ENCODE data around the gene AKIP1.

The AKIP1 gene

DNA sequence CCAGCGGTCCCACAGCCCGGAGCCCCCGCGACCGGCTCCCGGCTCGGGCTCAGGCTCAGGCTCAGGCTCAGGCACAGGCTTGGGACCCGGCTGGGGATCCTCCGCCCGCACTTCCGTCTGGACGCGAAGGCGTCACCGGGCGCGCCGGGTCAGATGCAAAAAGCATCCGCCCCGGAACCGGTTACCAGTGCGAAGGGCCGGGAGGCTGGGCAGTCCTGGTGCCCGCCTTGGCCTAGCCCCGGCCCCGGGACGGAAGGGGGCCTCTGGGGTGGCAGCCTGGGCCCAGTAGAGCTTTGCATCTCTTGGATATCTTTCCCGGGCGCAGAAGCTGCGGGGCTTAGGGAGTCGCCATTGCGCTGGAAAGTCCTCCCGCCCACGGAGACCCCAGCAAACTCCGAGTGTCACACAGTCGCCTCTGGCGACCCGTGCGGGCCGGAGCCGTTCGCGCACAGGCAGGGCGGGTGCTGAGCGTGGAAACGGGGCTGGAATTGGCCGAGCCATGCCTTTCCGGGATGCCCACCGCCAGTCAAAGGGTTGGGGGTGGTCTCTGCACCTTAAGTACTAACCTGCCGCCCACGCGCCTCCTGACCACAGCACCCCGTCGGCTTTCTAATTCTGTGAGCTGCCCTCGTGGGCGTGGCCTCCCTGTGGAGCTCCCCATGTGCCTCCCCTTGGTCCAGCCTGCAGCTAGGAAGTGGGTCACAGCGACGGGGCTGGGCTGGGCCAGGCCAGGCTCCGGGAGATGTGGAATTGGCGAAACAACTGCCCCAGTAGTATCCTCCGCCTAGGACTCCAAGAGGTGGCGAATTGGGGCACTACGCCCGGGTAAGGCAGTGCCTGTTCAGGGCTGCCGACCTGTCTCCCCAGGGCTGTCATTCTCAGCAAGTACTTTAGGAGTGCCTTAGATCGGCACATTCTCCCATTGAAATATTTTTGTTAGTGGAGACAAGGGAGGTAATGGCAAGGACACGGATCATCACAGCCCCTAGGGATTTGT lies 53.6 kb downstream of the AKIP1 start, which contains the start of gene TMEM9B:
Gene TMEM9B, minus strand, starts transcription at position 119 of the 997 bp plus-strand sequence. CDS start 129 bp downstream, outside the sequence.
- TF ChIP-seq, protein P1, sequence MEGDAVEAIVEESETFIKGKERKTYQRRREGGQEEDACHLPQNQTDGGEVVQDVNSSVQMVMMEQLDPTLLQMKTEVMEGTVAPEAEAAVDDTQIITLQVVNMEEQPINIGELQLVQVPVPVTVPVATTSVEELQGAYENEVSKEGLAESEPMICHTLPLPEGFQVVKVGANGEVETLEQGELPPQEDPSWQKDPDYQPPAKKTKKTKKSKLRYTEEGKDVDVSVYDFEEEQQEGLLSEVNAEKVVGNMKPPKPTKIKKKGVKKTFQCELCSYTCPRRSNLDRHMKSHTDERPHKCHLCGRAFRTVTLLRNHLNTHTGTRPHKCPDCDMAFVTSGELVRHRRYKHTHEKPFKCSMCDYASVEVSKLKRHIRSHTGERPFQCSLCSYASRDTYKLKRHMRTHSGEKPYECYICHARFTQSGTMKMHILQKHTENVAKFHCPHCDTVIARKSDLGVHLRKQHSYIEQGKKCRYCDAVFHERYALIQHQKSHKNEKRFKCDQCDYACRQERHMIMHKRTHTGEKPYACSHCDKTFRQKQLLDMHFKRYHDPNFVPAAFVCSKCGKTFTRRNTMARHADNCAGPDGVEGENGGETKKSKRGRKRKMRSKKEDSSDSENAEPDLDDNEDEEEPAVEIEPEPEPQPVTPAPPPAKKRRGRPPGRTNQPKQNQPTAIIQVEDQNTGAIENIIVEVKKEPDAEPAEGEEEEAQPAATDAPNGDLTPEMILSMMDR (IDR thresholded peaks at IDR 0.05), result no peak
- Histone ChIP-seq H3K36me3 (ENCODE audit: control insufficient read depth, insufficient read depth, low read length) (no peaks in the 10 kb centered on the region), H3K79me2 (peaks cover 4% of the 10 kb centered on the region), H3K9ac (peak within 1 kb of the TSS; percentile 61), H3K4me3 (ENCODE audit: low read depth, low read length) (peak within 1 kb of the TSS; percentile 75), H3K4me1 (no peaks in the 10 kb centered on the region), H2AFZ (peak within 1 kb of the TSS; percentile 91), H3K27me3 (ENCODE audit: control insufficient read depth, insufficient read depth, low read length) (no peaks in the 10 kb centered on the region), H3K4me2 (ENCODE audit: low read length) (peak within 1 kb of the TSS; percentile 85), H3K9me3 (ENCODE audit: control insufficient read depth, low read length) (no peaks in the 10 kb centered on the region), H3K27ac (peak within 1 kb of the TSS; percentile 95)

DNA sequence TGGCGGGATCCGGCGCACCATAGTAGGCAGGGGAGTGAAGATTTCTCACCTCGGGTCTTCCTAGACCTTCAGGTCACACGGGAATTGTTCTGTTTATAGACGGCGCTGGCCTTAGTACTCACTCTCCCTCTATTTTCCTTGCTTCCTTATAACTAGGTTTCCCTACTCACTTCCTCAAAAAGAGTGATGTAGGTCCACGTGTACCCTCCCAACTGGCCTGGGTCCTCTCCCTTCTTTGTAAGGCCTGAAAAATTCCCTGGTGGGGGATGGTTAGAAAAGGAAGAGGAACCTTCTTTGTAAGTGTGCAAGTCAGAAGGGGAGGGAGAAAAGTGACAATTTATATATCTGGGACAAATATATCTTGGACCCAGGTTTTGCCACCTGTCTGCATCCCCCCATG lies 56.2 kb downstream of the AKIP1 start:
- Histone ChIP-seq H3K4me3 (ENCODE audit: low read depth, low read length) (no peak overlapping the region), H3K36me3 (ENCODE audit: control insufficient read depth, insufficient read depth, low read length) (no peaks in the 10 kb centered on the region), H3K9ac (no peak overlapping the region), H3K9me3 (ENCODE audit: control insufficient read depth, low read length) (no peaks in the 10 kb centered on the region), H2AFZ (no peak overlapping the region), H3K4me1 (no peaks in the 10 kb centered on the region), H3K27me3 (ENCODE audit: control insufficient read depth, insufficient read depth, low read length) (no peaks in the 10 kb centered on the region), H3K79me2 (peaks cover 4% of the 10 kb centered on the region), H3K4me2 (ENCODE audit: low read length) (no peak overlapping the region), H3K27ac (no peak overlapping the region)
- TF ChIP-seq, protein P1 (IDR thresholded peaks at IDR 0.05), result no peak
